K562 (cell line): ENCODE measurements around the gene SETD3. TPM values are rescaled to one million over a fixed set of nuclear protein-coding genes. Genes with fewer than 3 reads are reported as not detected.

Experiments used
- ARID4B ChIP-seq: sonication (generic); formaldehyde crosslinking; IDR thresholded peaks from 2 replicates; pipeline ENCODE4 v1.8.0; 2022; ENCODE audit warnings: mild to moderate bottlenecking, missing genetic modification reagents
- CREB1 ChIP-seq, 2 experiments: sonication (generic) in 1 of 2; formaldehyde crosslinking in 1 of 2; IDR thresholded peaks; 2 replicates each; pipeline versions ENCODE4 v1.6.1 to v1.8.0; 2012 to 2022; ENCODE audit warnings: inconsistent platforms in 1 of 2, mild to moderate bottlenecking in 1 of 2, missing genetic modification reagents in 1 of 2, moderate library complexity in 1 of 2
- ETV5 ChIP-seq: sonication (generic); formaldehyde crosslinking; IDR thresholded peaks from 2 replicates; pipeline ENCODE4 v1.4.0; 2020; ENCODE audit warnings: low read depth, mild to moderate bottlenecking, missing genetic modification reagents
- FOXA3 ChIP-seq, 2 experiments: fragments of 450-650 bp in 1 of 2; sonication (generic) in 1 of 2; formaldehyde crosslinking; IDR thresholded peaks in 1 of 2; conservative IDR thresholded peaks in 1 of 2; 2 replicates each; pipeline versions ENCODE4 v1.4.0 to v1.8.0; 2020 to 2022; ENCODE audit warnings: mild to moderate bottlenecking in 2 of 2, missing genetic modification reagents in 1 of 2
- FOXJ2 ChIP-seq: fragments of 200-800 bp; sonication (Bioruptor generic); IDR thresholded peaks from 2 replicates; pipeline ENCODE4 v1.6.1; 2016; ENCODE audit warnings: missing genetic modification characterization, missing compliant biosample characterization
- FOXO4 ChIP-seq: fragments of 450-650 bp; formaldehyde crosslinking; IDR thresholded peaks from 2 replicates; pipeline ENCODE4 v1.4.0; 2020; ENCODE audit warnings: mild to moderate bottlenecking, moderate library complexity
- GABPB1 ChIP-seq: sonication (generic); formaldehyde crosslinking; IDR thresholded peaks from 2 replicates; pipeline ENCODE4 v1.8.0; 2022; ENCODE audit warnings: mild to moderate bottlenecking, missing genetic modification reagents
- HIVEP1 ChIP-seq: fragments of 250-450 bp; sonication (Bioruptor Pico); IDR thresholded peaks from 2 replicates; pipeline ENCODE4 v1.4.0; 2020; ENCODE audit warnings: mild to moderate bottlenecking
- HNRNPH1 ChIP-seq: fragments of 200-400 bp; formaldehyde crosslinking; optimal IDR thresholded peaks from 2 replicates; pipeline ENCODE3; 2017; ENCODE audit warnings: low read depth, mild to moderate bottlenecking, low read length, moderate library complexity
- MEIS2 ChIP-seq: fragments of 450-650 bp; IDR thresholded peaks from 2 replicates; pipeline ENCODE4 v1.6.1; 2014; ENCODE audit warnings: mild to moderate bottlenecking; ENCODE audit not compliant: partially characterized antibody
- NCOA1 ChIP-seq: fragments of 450-650 bp; IDR thresholded peaks from 2 replicates; pipeline ENCODE4 v1.6.1; 2016; ENCODE audit warnings: low read depth
- PATZ1 ChIP-seq: fragments of 250-450 bp; sonication (Bioruptor Pico); IDR thresholded peaks from 2 replicates; pipeline ENCODE4 v1.5.0; 2020; ENCODE audit warnings: mild to moderate bottlenecking, borderline replicate concordance
- POLR3A ChIP-seq: IDR thresholded peaks from 2 replicates; pipeline ENCODE4 v1.6.1; 2011; ENCODE audit warnings: borderline replicate concordance, mild to moderate bottlenecking, moderate library complexity; ENCODE audit not compliant: insufficient read length, insufficient read depth; ENCODE audit errors: extremely low read depth
- RNF2 ChIP-seq: sonication (generic); IDR thresholded peaks from 2 replicates; pipeline ENCODE4 v1.6.1; 2016
- SMARCA5 ChIP-seq: fragments of 450-650 bp; IDR thresholded peaks from 2 replicates; pipeline ENCODE4 v1.6.1; 2016
- TCF3 ChIP-seq: sonication (generic); formaldehyde crosslinking; IDR thresholded peaks from 2 replicates; pipeline ENCODE4 v1.4.0; 2020; ENCODE audit warnings: mild to moderate bottlenecking, missing genetic modification reagents
- THRB ChIP-seq: fragments of 450-650 bp; formaldehyde crosslinking; conservative IDR thresholded peaks from 2 replicates; pipeline ENCODE4 v1.4.0; 2022; ENCODE audit warnings: mild to moderate bottlenecking, missing genetic modification characterization
- ZNF263 ChIP-seq: sonication (generic); formaldehyde crosslinking; IDR thresholded peaks from 2 replicates; pipeline ENCODE4 v1.8.0; 2022; ENCODE audit warnings: mild to moderate bottlenecking, missing genetic modification reagents, borderline replicate concordance
- ZNF316 ChIP-seq: fragments of 450-650 bp; IDR thresholded peaks from 2 replicates; pipeline ENCODE4 v1.6.1; 2016
- ZNF780A ChIP-seq: fragments of 250-450 bp; sonication (Bioruptor Pico); IDR thresholded peaks from 2 replicates; pipeline ENCODE4 v1.5.0; 2021; ENCODE audit warnings: mild to moderate bottlenecking
- ZNF79 ChIP-seq: fragments of 250-450 bp; sonication (Bioruptor Pico); IDR thresholded peaks from 2 replicates; pipeline ENCODE4 v1.4.0; 2020; ENCODE audit warnings: low read depth, mild to moderate bottlenecking, moderate library complexity
- polyA plus RNA-seq, 8 experiments: library from polyadenylated mRNA; depleted of rRNA in 4 of 8; stranded (reverse) in 5 of 8; unstranded in 3 of 8; fragments of >200 nt; fragmentation: Nextera tagmentation in 2 of 8; fragmentation: Illumina TruSeq in 1 of 8; extraction: Ambion mirVana in 2 of 8; extraction: Trizol in 1 of 8; gene quantifications; 2 replicates each; pipeline versions ENCODE4 v1.2.1 to v1.2.3, GENCODE V29; 2011 to 2014; ENCODE audit warnings: inconsistent platforms in 1 of 8, missing spikeins in 1 of 8
- total RNA-seq, 7 experiments: library from RNA; depleted of rRNA in 6 of 7; stranded (reverse); fragments of >200 nt in 6 of 7; fragmentation: Illumina TruSeq in 2 of 7; extraction: Trizol in 2 of 7; gene quantifications; 2 replicates each; pipeline versions ENCODE4 v1.2.1 to v1.2.3, GENCODE V29; 2011 to 2021; ENCODE audit warnings: low replicate concordance in 1 of 7

Gene SETD3
- total and polyA plus RNA-seq, 9 of the 15 experiments (the other 6 are each of a cell fraction or from before 2014, with no cell fraction given) = 8.5 to 35.9 (median 26.5) TPM

GRCh38 chr14:99419905-99420304, 60.8 kb downstream of the SETD3 start (continued):
- TF ChIP-seq THRB (CRISPR knock-in tag) (no peak), MEIS2 (peak; percentile 57), HNRNPH1 (no peak), PATZ1 (no peak), TCF3 (CRISPR knock-in tag) (peak; percentile 70), HIVEP1 (CRISPR knock-in tag) (no peak), ARID4B (CRISPR knock-in tag) (no peak), ETV5 (CRISPR knock-in tag) (no peak), FOXA3 (CRISPR knock-in tag; conservative IDR thresholded peaks at IDR 0.05 in 1 of 2, IDR thresholded peaks at IDR 0.05 in 1 of 2) (no peak), GABPB1 (CRISPR knock-in tag) (no peak), FOXO4 (CRISPR knock-in tag) (no peak), FOXJ2 (tag) (no peak), ZNF780A (CRISPR knock-in tag) (no peak), RNF2 (no peak), ZNF316 (no peak), POLR3A (no peak), CREB1 (IDR thresholded peaks at IDR 0.05) (no peak), CREB1 (CRISPR knock-in tag; IDR thresholded peaks at IDR 0.05) (no peak), ZNF263 (no peak), NCOA1 (no peak), ZNF79 (CRISPR knock-in tag) (no peak), SMARCA5 (peak; percentile 52; the same call in 1 of the 2 replicates)
